Type B pancreatic cell (in vitro differentiated cells): ENCODE data around the gene COL4A4. TPM values are rescaled to one million over a fixed set of nuclear protein-coding genes. Genes with fewer than 3 reads are reported as not detected.

Experiments
- DNase-seq: peaks from one replicate; pipeline ENCODE4 v3.0.0; 2021; ENCODE audit warnings: mixed read lengths; ENCODE audit not compliant: unreplicated experiment; ENCODE audit errors: extremely low spot score
- H3K27ac Mint-ChIP-seq: 2 replicates; pipeline ENCODE4 v1.8.0; 2021; ENCODE audit warnings: mild to moderate bottlenecking, mixed read lengths
- H3K27me3 Mint-ChIP-seq: 2 replicates; pipeline ENCODE4 v1.8.0; 2021; ENCODE audit warnings: mixed read lengths
- H3K36me3 Mint-ChIP-seq: 2 replicates; pipeline ENCODE4 v1.8.0; 2021; ENCODE audit warnings: mixed read lengths
- H3K4me1 Mint-ChIP-seq: one replicate; pipeline ENCODE4 v1.8.0; 2021; ENCODE audit warnings: mixed read lengths; ENCODE audit not compliant: unreplicated experiment
- H3K4me3 Mint-ChIP-seq: 2 replicates; pipeline ENCODE4 v1.8.0; 2021; ENCODE audit warnings: mild to moderate bottlenecking, mixed read lengths
- H3K9me3 Mint-ChIP-seq: 2 replicates; pipeline ENCODE4 v1.8.0; 2021; ENCODE audit warnings: mixed read lengths
- CTCF ChIP-seq: fragments of 200-600 bp; sonication (generic); conservative IDR thresholded peaks from 2 replicates; pipeline ENCODE4 v1.5.0; 2021; ENCODE audit warnings: antibody characterized with exemption, mild to moderate bottlenecking
- total RNA-seq: library from RNA; stranded (reverse); gene quantifications from 2 replicates; pipeline ENCODE4 v1.2.1, GENCODE V29; 2021; ENCODE audit warnings: low replicate concordance

Gene COL4A4
- total RNA-seq, 1 donor from 2014 or later = 1.1 TPM

DNA sequence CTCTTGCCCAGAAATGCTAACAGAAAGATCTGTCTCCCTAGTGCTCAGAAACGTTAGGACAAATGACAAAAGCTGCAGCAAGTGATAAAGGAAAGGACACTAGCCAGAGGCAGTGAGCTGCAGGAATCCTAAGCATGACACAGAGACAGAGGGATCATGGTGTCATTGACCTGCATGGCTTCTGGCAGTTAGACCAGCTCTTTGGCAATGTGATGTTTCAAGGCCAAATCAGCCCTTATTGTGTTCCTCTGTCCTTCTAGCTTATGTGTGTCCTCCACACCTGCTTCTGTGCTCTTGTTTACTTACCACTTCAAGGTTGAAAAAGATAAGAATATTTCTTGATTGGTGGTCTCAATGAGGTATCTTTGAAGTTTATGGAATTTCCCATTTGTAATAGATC, 207.3 kb downstream of the COL4A4 start:
- Mint-ChIP-seq H3K36me3 (peaks cover 7% of the 10 kb centered on the region), H3K4me1 (no peaks in the 10 kb centered on the region), H3K27ac (no peak overlapping the region), H3K4me3 (no peak overlapping the region), H3K27me3 (no peaks in the 10 kb centered on the region), H3K9me3 (no peaks in the 10 kb centered on the region)
- TF ChIP-seq CTCF = no peak
- no peak for DNase-seq

- Mint-ChIP-seq H3K4me3 (no peak overlapping the region), H3K9me3 (no peaks in the 10 kb centered on the region), H3K36me3 (peaks cover 4% of the 10 kb centered on the region), H3K27me3 (no peaks in the 10 kb centered on the region), H3K27ac (no peak overlapping the region), H3K4me1 (no peaks in the 10 kb centered on the region)
- TF ChIP-seq CTCF = no peak
- no peak for DNase-seq
Observed at GRCh38 chr2:226953826-226954225, 210.2 kb downstream of the COL4A4 start.

DNA sequence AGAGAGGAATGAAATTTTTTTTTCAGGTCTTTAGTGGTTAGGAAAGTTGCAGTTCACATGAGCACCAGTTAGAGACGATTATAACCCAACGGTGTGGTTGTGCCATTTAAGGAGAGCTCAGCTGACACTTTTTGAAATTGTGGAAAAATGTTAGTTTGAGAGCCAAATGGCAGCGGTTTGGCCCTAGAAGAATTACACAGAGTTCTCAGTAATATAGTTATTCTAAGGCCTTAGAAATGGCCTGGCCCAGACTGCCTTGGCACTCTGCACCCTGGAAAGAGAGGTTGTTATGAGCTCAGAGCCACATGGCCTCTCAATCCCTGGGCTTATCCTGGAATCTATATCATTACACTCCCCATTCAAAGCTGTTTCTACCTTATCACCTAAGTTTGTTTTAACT, 210.8 kb downstream of the COL4A4 start:
- Mint-ChIP-seq H3K27ac (no peak overlapping the region), H3K4me3 (no peak overlapping the region), H3K36me3 (peaks cover 2% of the 10 kb centered on the region), H3K27me3 (no peaks in the 10 kb centered on the region), H3K4me1 (no peaks in the 10 kb centered on the region), H3K9me3 (no peaks in the 10 kb centered on the region)
- no peak for DNase-seq
- TF ChIP-seq CTCF = no peak

Other genes starting within 250 kb of the COL4A4 start
- gene COL4A3, start 419 bp upstream of the COL4A4 start, total RNA-seq = 0.19 and 0.48 TPM in 2 replicates
- 71.3 and 84.3 TPM in 2 replicates for gene MFF, start 161.0 kb upstream of the COL4A4 start, total RNA-seq
- 3.7 and 6.9 TPM in 2 replicates for gene TM4SF20, start 215.1 kb upstream of the COL4A4 start, total RNA-seq
- not detected in 2 replicates for gene SCYGR1, start 223.7 kb upstream of the COL4A4 start, total RNA-seq